OCI-LY3 (cell line): ENCODE data around the gene PPP1R7.

Experiments
- EZH2phosphoT487 ChIP-seq: fragments of 200-600 bp; shearing (Covaris generic); IDR thresholded peaks from 2 replicates; pipeline ENCODE4 v1.6.1; 2018; ENCODE audit warnings: antibody characterized with exemption, mixed run types, low read depth
- TF ChIP-seq, protein P1 (sequence below): fragments of 200-600, 300-600 bp; sonication (generic); IDR thresholded peaks from 2 replicates; pipeline ENCODE4 v1.5.1; 2014; ENCODE audit warnings: antibody characterized with exemption, low read length, low read depth

DNA sequence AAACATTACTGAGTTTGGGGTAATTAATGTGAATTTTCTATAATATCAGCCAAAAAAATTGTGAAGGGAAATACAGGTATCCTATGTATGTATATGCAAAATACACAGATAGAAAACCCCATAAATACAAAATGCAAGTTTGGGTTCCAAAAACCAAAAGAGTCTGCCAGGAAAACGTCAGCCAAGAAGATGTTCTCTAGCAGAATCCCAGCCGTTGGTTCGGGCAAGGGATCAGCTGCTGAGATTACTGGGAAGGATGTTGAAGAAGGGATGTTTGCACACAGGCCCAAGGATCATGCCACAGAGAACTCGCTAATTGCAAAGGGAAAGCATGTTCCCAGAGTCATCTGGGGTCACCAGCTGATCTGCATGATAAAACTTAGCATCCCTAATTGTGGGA is 28.7 kb downstream of the PPP1R7 start:
- TF ChIP-seq, protein P1, sequence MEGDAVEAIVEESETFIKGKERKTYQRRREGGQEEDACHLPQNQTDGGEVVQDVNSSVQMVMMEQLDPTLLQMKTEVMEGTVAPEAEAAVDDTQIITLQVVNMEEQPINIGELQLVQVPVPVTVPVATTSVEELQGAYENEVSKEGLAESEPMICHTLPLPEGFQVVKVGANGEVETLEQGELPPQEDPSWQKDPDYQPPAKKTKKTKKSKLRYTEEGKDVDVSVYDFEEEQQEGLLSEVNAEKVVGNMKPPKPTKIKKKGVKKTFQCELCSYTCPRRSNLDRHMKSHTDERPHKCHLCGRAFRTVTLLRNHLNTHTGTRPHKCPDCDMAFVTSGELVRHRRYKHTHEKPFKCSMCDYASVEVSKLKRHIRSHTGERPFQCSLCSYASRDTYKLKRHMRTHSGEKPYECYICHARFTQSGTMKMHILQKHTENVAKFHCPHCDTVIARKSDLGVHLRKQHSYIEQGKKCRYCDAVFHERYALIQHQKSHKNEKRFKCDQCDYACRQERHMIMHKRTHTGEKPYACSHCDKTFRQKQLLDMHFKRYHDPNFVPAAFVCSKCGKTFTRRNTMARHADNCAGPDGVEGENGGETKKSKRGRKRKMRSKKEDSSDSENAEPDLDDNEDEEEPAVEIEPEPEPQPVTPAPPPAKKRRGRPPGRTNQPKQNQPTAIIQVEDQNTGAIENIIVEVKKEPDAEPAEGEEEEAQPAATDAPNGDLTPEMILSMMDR = no peak
- no peak for TF ChIP-seq EZH2phosphoT487
